ENCODE measurements around the gene CUX1.

GRCh38 chr7:102024769-102025391 is 207.5 kb downstream of the CUX1 start:
- TF ChIP-seq TAF1 (IDR thresholded peaks at IDR 0.05; ENCODE audit: borderline replicate concordance, low read depth, low read length) (no peak), POLR2A (IDR thresholded peaks at IDR 0.05; ENCODE audit: low read depth, low read length) (no peak)

Data from GM12892 (cell line).